MM.1S (cell line): ENCODE data around the gene SWAP70.

ENCODE experiments used
- CTCF ChIP-seq: fragments of 300-600 bp; sonication (generic); IDR thresholded peaks from 2 replicates; pipeline ENCODE4 v1.5.1; 2016; ENCODE audit warnings: antibody characterized with exemption, low read length, mixed read lengths
- EZH2 ChIP-seq: fragments of 300-600 bp; sonication (generic); optimal IDR thresholded peaks from 2 replicates; pipeline ENCODE3; 2017; ENCODE audit warnings: low read depth, mild to moderate bottlenecking, antibody characterized with exemption, low read length, mixed read lengths
- EZH2phosphoT487 ChIP-seq: fragments of 300-600 bp; sonication (generic); IDR thresholded peaks from 2 replicates; pipeline ENCODE4 v1.6.1; 2018; ENCODE audit warnings: antibody characterized with exemption, low read length

DNA sequence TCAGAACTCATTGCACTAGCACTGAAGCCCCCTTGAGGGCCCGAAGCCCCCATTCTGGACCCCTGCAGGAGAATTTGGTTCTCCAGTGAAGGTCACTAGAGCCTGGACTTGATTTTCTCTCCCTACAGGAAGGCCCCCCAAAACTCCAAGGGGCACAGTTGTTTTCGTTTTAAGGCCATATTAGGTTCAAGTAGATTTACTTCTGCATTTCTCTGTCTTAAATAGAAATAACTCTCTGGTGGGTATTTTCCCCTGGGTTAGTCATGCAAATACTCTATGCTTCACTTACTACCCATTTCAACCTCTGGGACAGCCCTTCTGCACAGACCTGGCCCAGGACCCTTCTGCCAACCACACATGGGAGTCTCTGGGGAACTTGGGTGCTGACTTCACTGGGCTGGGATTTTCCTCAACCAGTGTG is 48.8 kb upstream of the SWAP70 start:
- TF ChIP-seq CTCF (no peak), EZH2 (no peak), EZH2phosphoT487 (no peak)
